ENCODE data around the gene ALG9.

GRCh38 chr11:111833524-111833923 is 37.9 kb downstream of the ALG9 start:
- TF ChIP-seq EZH2 (IDR thresholded peaks at IDR 0.05; ENCODE audit: low read length, missing control alignments) (no peak), CTCF (conservative IDR thresholded peaks at IDR 0.05 in 1 of 2, IDR thresholded peaks at IDR 0.05 in 1 of 2; ENCODE audit: low read depth in 1 of 2, low read length in 2 of 2) (no peak)
